ENCODE results near the gene RTP2. TPM values are rescaled to one million over a fixed set of nuclear protein-coding genes. Genes with fewer than 3 reads are reported as not detected.

The RTP2 gene
- total and polyA plus RNA-seq, 2 experiments from 2014 or later: not detected

- Histone ChIP-seq H3K4me1 (ENCODE audit: insufficient read depth) (peaks cover 4% of the 10 kb centered on the region), H3K9me2 (replicated peaks; ENCODE audit: insufficient read depth) (no peaks in the 10 kb centered on the region), H3K4me3 (no peak overlapping the region), H3K9me3 (ENCODE audit: low read depth) (no peaks in the 10 kb centered on the region), H2AFZ (no peak overlapping the region), H3K36me3 (replicated peaks; ENCODE audit: insufficient read depth, low read depth) (no peaks in the 10 kb centered on the region), H3K4me2 (no peak overlapping the region), H3K79me2 (no peaks in the 10 kb centered on the region), H4K20me1 (ENCODE audit: insufficient read depth, poor library complexity, severe bottlenecking) (no peaks in the 10 kb centered on the region), H3K27ac (no peak overlapping the region), H3K27me3 (no peaks in the 10 kb centered on the region)
- no peak for DNase-seq (ENCODE audit: low spot score)
- TF ChIP-seq EZH2 (IDR thresholded peaks at IDR 0.05; ENCODE audit: borderline replicate concordance) (no peak), EZH2phosphoT487 (IDR thresholded peaks at IDR 0.05; ENCODE audit: low read depth, severe bottlenecking, unreplicated experiment) (no peak)
Measured at GRCh38 chr3:187708696-187709095, 6.3 kb upstream of the RTP2 start.

- Histone ChIP-seq H3K4me1 (ENCODE audit: insufficient read depth) (peaks cover 4% of the 10 kb centered on the region), H4K20me1 (ENCODE audit: insufficient read depth, poor library complexity, severe bottlenecking) (no peaks in the 10 kb centered on the region), H3K9me3 (ENCODE audit: low read depth) (no peaks in the 10 kb centered on the region), H3K4me2 (no peak overlapping the region), H2AFZ (no peak overlapping the region), H3K4me3 (no peak overlapping the region), H3K27ac (no peak overlapping the region), H3K36me3 (replicated peaks; ENCODE audit: insufficient read depth, low read depth) (no peaks in the 10 kb centered on the region), H3K9me2 (replicated peaks; ENCODE audit: insufficient read depth) (no peaks in the 10 kb centered on the region), H3K79me2 (no peaks in the 10 kb centered on the region), H3K27me3 (no peaks in the 10 kb centered on the region)
- 95% methylated on average over 2 of the region's 2 CpGs for WGBS (ENCODE audit: low lambda C conversion rate, missing lambda C conversion rate)
- DNase-seq (ENCODE audit: low spot score): no peak
- no peak for TF ChIP-seq EZH2phosphoT487 (IDR thresholded peaks at IDR 0.05; ENCODE audit: low read depth, severe bottlenecking, unreplicated experiment)
- TF ChIP-seq EZH2 (IDR thresholded peaks at IDR 0.05; ENCODE audit: borderline replicate concordance): no peak
- TF ChIP-seq CTCF (IDR thresholded peaks at IDR 0.05; ENCODE audit: poor library complexity): no peak
Measured at GRCh38 chr3:187706971-187707370, 4.6 kb upstream of the RTP2 start.

- no peak for TF ChIP-seq EZH2phosphoT487 (IDR thresholded peaks at IDR 0.05; ENCODE audit: low read depth, severe bottlenecking, unreplicated experiment)
- TF ChIP-seq CTCF (IDR thresholded peaks at IDR 0.05; ENCODE audit: poor library complexity): no peak
- no peak for TF ChIP-seq EZH2 (IDR thresholded peaks at IDR 0.05; ENCODE audit: borderline replicate concordance)
- Histone ChIP-seq H3K27me3 (no peaks in the 10 kb centered on the region), H2AFZ (no peak overlapping the region), H3K9me2 (replicated peaks; ENCODE audit: insufficient read depth) (no peaks in the 10 kb centered on the region), H3K4me2 (no peak overlapping the region), H3K9me3 (ENCODE audit: low read depth) (no peaks in the 10 kb centered on the region), H3K27ac (no peak overlapping the region), H3K79me2 (no peaks in the 10 kb centered on the region), H3K4me1 (ENCODE audit: insufficient read depth) (peaks cover 4% of the 10 kb centered on the region), H3K36me3 (replicated peaks; ENCODE audit: insufficient read depth, low read depth) (no peaks in the 10 kb centered on the region), H3K4me3 (no peak overlapping the region), H4K20me1 (ENCODE audit: insufficient read depth, poor library complexity, severe bottlenecking) (no peaks in the 10 kb centered on the region)
- no peak for DNase-seq (ENCODE audit: low spot score)
Measured at GRCh38 chr3:187705164-187705563, 2.8 kb upstream of the RTP2 start.

- Histone ChIP-seq H3K27me3 (no peaks in the 10 kb centered on the region), H3K27ac (no peak overlapping the region), H3K9me3 (ENCODE audit: low read depth) (no peaks in the 10 kb centered on the region), H3K4me3 (no peak overlapping the region), H2AFZ (no peak overlapping the region), H3K9me2 (replicated peaks; ENCODE audit: insufficient read depth) (no peaks in the 10 kb centered on the region), H3K79me2 (no peaks in the 10 kb centered on the region), H4K20me1 (ENCODE audit: insufficient read depth, poor library complexity, severe bottlenecking) (no peaks in the 10 kb centered on the region), H3K4me1 (ENCODE audit: insufficient read depth) (no peaks in the 10 kb centered on the region), H3K36me3 (replicated peaks; ENCODE audit: insufficient read depth, low read depth) (no peaks in the 10 kb centered on the region), H3K4me2 (no peak overlapping the region)
- DNase-seq (ENCODE audit: low spot score): no peak
- WGBS (ENCODE audit: low lambda C conversion rate, missing lambda C conversion rate): 100% methylated on average over 2 of the region's 2 CpGs
- TF ChIP-seq CTCF (IDR thresholded peaks at IDR 0.05; ENCODE audit: poor library complexity) (no peak), EZH2phosphoT487 (IDR thresholded peaks at IDR 0.05; ENCODE audit: low read depth, severe bottlenecking, unreplicated experiment) (no peak), EZH2 (IDR thresholded peaks at IDR 0.05; ENCODE audit: borderline replicate concordance) (no peak)
Measured at GRCh38 chr3:187700249-187700648, 2.1 kb downstream of the RTP2 start.

Data from hepatocyte (in vitro differentiated cells).